Measurements from ENCODE around the gene DDX43. TPM values are rescaled to one million over a fixed set of nuclear protein-coding genes. Genes with fewer than 3 reads are reported as not detected.

DDX43 gene
- polyA plus RNA-seq (2013, experiment 1 of 2), result not detected
- polyA plus RNA-seq (2013, experiment 2 of 2), result not detected

DNA sequence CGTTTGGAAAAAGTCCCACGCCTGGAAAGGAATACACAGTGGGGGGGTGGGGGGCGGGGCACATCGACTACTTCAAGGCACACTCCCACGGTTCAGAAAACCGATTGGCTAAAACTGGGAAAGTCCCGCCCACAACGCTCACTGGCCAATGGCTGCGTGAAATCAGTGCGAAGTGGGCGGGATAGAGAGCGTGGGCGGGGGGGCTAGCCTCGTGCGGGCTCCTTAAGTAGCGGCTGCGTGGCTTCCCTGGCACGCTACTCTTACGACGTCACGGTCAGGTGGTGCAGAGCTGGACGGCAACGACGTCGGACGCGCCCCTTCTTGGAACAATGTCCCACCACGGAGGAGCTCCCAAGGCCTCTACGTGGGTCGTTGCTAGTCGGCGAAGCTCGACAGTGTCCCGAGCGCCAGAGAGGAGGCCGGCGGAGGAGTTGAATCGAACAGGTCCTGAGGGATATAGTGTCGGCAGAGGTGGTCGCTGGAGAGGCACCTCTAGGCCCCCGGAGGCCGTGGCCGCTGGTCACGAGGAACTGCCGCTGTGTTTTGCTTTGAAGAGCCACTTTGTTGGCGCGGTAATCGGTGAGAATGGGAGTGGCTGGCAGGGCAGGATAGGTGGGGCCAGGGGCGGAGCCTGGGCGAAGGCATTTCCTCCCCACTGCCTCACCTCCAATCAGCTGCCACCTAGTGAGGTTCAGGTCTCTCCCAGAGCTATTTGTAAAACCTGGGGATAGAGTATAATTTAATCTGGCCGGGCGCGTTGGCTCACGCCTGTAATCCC lies at the start of gene DDX43:
Gene DDX43, plus strand, starts transcription at position 252 of the 778 bp plus-strand sequence. Its CDS starts 78 bp downstream, at position 330.
- peak within 1 kb of the TSS; percentile 67 for H3K23ac ChIP-seq (ENCODE audit: low read depth, low read length, poor library complexity)
- no peak for DNase-seq (ENCODE audit: low spot score)
- H2BK15ac ChIP-seq (ENCODE audit: low read length), result no peak within 1 kb of the TSS
- no peaks in the 10 kb centered on the region for H3K79me1 ChIP-seq (ENCODE audit: low read depth, low read length)
- H3K4me2 ChIP-seq (ENCODE audit: insufficient read depth, low read length, poor library complexity, severe bottlenecking), result no peak within 1 kb of the TSS
- no peaks in the 10 kb centered on the region for H3K36me3 ChIP-seq (replicated peaks in 1 of 2; ENCODE audit: control insufficient read depth in 2 of 2, insufficient read depth in 2 of 2, low read length in 2 of 2)
- no peaks in the 10 kb centered on the region for H3K4me1 ChIP-seq (ENCODE audit: control insufficient read depth in 2 of 2, insufficient read depth in 1 of 2, low read depth in 1 of 2, low read length in 2 of 2)
- H4K8ac ChIP-seq (ENCODE audit: low read depth, low read length), result no peak within 1 kb of the TSS
- peaks cover 0 to 4% (median 0%) of the 10 kb centered on the region in 3 experiments for H3K27me3 ChIP-seq (ENCODE audit: control insufficient read depth in 3 of 3, insufficient read depth in 3 of 3, low read depth in 1 of 3, low read length in 3 of 3)
- no peak within 1 kb of the TSS for H3K9ac ChIP-seq (ENCODE audit: low read depth, low read length, poor library complexity)
- peak within 1 kb of the TSS; percentile 76 for H3K14ac ChIP-seq (ENCODE audit: low read length)
- no peak within 1 kb of the TSS for H4K91ac ChIP-seq (ENCODE audit: low read depth, low read length, poor library complexity)
- peak within 1 kb of the TSS; percentile 22 for H3K18ac ChIP-seq (ENCODE audit: low read length)
- no CpG with 5 or more reads among the region's 54 CpGs for WGBS, 2 donors (ENCODE audit: extremely low coverage in 2 of 2, insufficient read length in 2 of 2, insufficient replicate concordance in 1 of 2)
- H2BK120ac ChIP-seq (ENCODE audit: low read depth, low read length), result no peak within 1 kb of the TSS
- peak within 1 kb of the TSS; percentile 54 for H2AK5ac ChIP-seq (ENCODE audit: low read depth, low read length)
- no peak within 1 kb of the TSS for H3K27ac ChIP-seq (replicated peaks; ENCODE audit: low read length)
- H2BK12ac ChIP-seq (ENCODE audit: low read length), result no peak within 1 kb of the TSS
- H3K9me3 ChIP-seq (replicated peaks in 1 of 2; ENCODE audit: control insufficient read depth in 2 of 2, insufficient read depth in 1 of 2, low read depth in 1 of 2, low read length in 2 of 2), result peaks cover 0 to 2% of the 10 kb centered on the region in 2 donors
- no peak within 1 kb of the TSS for H2AFZ ChIP-seq (ENCODE audit: low read length)
- H3K4ac ChIP-seq (ENCODE audit: low read length), result no peak within 1 kb of the TSS
- no peak within 1 kb of the TSS for H3K4me3 ChIP-seq (ENCODE audit: low read length in 2 of 2)
- no peak within 1 kb of the TSS for H2BK5ac ChIP-seq (ENCODE audit: low read length)

DNA sequence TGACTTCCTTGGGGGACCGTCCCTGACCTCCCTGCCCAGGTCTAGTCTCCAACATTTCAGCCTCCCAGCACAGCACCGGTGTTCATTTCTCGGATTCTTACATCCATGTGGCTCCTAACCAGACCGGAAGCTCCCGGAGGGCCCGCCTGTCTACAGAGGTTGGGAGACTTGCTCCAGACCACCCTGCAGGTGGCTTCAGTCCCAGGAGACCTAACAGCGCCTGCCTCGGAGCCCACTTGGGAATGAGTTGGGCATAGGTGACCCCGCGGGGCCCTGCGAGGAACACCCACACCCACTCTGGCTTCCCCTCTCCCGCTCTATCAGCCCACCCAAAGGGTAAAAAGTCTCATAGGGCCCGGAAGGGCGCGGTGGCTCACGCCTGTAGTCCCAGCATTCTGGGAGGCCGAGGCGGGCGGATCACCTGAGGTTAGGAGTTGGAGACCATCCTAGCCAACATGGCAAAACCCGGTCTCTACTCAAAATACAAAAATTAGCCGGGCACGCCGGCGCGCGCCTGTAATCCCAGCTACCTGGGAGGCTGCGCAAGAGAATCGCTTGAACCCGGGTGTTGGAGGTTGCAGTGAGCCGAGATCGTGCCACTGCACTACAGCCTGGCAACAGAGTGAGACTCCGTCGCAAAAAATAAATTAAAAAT lies 46.0 kb upstream of the DDX43 start:
- Histone ChIP-seq H2AFZ (ENCODE audit: low read length) (no peak overlapping the region), H4K8ac (ENCODE audit: low read depth, low read length) (no peak overlapping the region), H3K4me3 (ENCODE audit: low read length in 2 of 2) (no peak overlapping the region), H3K9me3 (replicated peaks in 1 of 2; ENCODE audit: control insufficient read depth in 2 of 2, insufficient read depth in 1 of 2, low read depth in 1 of 2, low read length in 2 of 2) (peaks cover 0 to 2% of the 10 kb centered on the region in 2 donors), H2BK15ac (ENCODE audit: low read length) (peak overlapping the region; percentile 85), H3K36me3 (replicated peaks in 1 of 2; ENCODE audit: control insufficient read depth in 2 of 2, insufficient read depth in 2 of 2, low read length in 2 of 2) (no peaks in the 10 kb centered on the region), H2BK120ac (ENCODE audit: low read depth, low read length) (no peak overlapping the region), H3K9ac (ENCODE audit: low read depth, low read length, poor library complexity) (no peak overlapping the region), H3K27ac (replicated peaks; ENCODE audit: low read length) (no peak overlapping the region), H3K79me1 (ENCODE audit: low read depth, low read length) (no peaks in the 10 kb centered on the region), H3K23ac (ENCODE audit: low read depth, low read length, poor library complexity) (no peak overlapping the region), H3K4me1 (ENCODE audit: control insufficient read depth in 2 of 2, insufficient read depth in 1 of 2, low read depth in 1 of 2, low read length in 2 of 2) (no peaks in the 10 kb centered on the region), H2BK12ac (ENCODE audit: low read length) (no peak overlapping the region), H2BK5ac (ENCODE audit: low read length) (peak overlapping the region; percentile 53), H2AK5ac (ENCODE audit: low read depth, low read length) (peak overlapping the region; percentile 2), H3K14ac (ENCODE audit: low read length) (peak overlapping the region; percentile 38), H4K91ac (ENCODE audit: low read depth, low read length, poor library complexity) (no peak overlapping the region), H3K27me3 (ENCODE audit: control insufficient read depth in 3 of 3, insufficient read depth in 3 of 3, low read depth in 1 of 3, low read length in 3 of 3) (no peaks in the 10 kb centered on the region), H3K18ac (ENCODE audit: low read length) (peak overlapping the region; percentile 38), H3K4me2 (ENCODE audit: insufficient read depth, low read length, poor library complexity, severe bottlenecking) (no peak overlapping the region), H3K4ac (ENCODE audit: low read length) (no peak overlapping the region)
- DNase-seq (ENCODE audit: low spot score), result no peak
- WGBS, 2 donors (ENCODE audit: extremely low coverage in 2 of 2, insufficient read length in 2 of 2, insufficient replicate concordance in 1 of 2), result no CpG with 5 or more reads among the region's 33 CpGs

DNA sequence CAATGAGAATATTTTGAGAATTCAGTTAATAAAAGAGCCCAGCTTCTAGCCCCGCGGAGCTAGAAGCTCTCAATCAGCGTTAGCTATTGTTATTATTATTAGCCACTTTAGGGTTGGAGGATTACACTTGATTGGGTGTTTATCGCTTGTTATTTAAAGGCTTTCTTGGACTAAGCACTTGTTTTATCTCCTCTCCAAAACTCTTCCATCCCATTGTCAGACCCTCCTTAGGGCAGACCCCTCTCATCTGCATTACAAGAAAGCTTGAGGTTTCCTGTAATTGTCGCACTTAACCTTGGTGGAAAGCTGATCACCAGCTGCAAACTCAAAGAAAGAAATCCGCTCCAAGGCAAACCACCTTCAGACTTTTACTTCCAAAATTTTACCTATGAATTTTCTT lies 45.3 kb upstream of the DDX43 start:
- Histone ChIP-seq H3K4me1 (ENCODE audit: control insufficient read depth in 2 of 2, insufficient read depth in 1 of 2, low read depth in 1 of 2, low read length in 2 of 2) (no peaks in the 10 kb centered on the region), H2BK12ac (ENCODE audit: low read length) (no peak overlapping the region), H2BK5ac (ENCODE audit: low read length) (no peak overlapping the region), H3K18ac (ENCODE audit: low read length) (no peak overlapping the region), H3K9ac (ENCODE audit: low read depth, low read length, poor library complexity) (no peak overlapping the region), H3K4ac (ENCODE audit: low read length) (no peak overlapping the region), H3K14ac (ENCODE audit: low read length) (no peak overlapping the region), H3K27ac (replicated peaks; ENCODE audit: low read length) (no peak overlapping the region), H4K8ac (ENCODE audit: low read depth, low read length) (no peak overlapping the region), H2AFZ (ENCODE audit: low read length) (no peak overlapping the region), H2BK120ac (ENCODE audit: low read depth, low read length) (no peak overlapping the region), H3K4me2 (ENCODE audit: insufficient read depth, low read length, poor library complexity, severe bottlenecking) (no peak overlapping the region), H3K9me3 (replicated peaks in 1 of 2; ENCODE audit: control insufficient read depth in 2 of 2, insufficient read depth in 1 of 2, low read depth in 1 of 2, low read length in 2 of 2) (peaks cover 0 to 2% of the 10 kb centered on the region in 2 donors), H3K36me3 (replicated peaks in 1 of 2; ENCODE audit: control insufficient read depth in 2 of 2, insufficient read depth in 2 of 2, low read length in 2 of 2) (no peaks in the 10 kb centered on the region), H2AK5ac (ENCODE audit: low read depth, low read length) (no peak overlapping the region), H4K91ac (ENCODE audit: low read depth, low read length, poor library complexity) (no peak overlapping the region), H3K79me1 (ENCODE audit: low read depth, low read length) (no peaks in the 10 kb centered on the region), H3K23ac (ENCODE audit: low read depth, low read length, poor library complexity) (no peak overlapping the region), H3K4me3 (ENCODE audit: low read length in 2 of 2) (no peak overlapping the region), H3K27me3 (ENCODE audit: control insufficient read depth in 3 of 3, insufficient read depth in 3 of 3, low read depth in 1 of 3, low read length in 3 of 3) (no peaks in the 10 kb centered on the region), H2BK15ac (ENCODE audit: low read length) (no peak overlapping the region)
- DNase-seq (ENCODE audit: low spot score), result no peak
- WGBS, 2 donors (ENCODE audit: extremely low coverage in 2 of 2, insufficient read length in 2 of 2, insufficient replicate concordance in 1 of 2), result no CpG with 5 or more reads among the region's 6 CpGs
